H1 (cell line): Measurements from ENCODE around the gene PRMT2.

Experiments used
- ATF2 ChIP-seq: IDR thresholded peaks from 2 replicates; pipeline ENCODE4 v1.6.1; 2012; ENCODE audit warnings: low read length, inconsistent platforms
- CEBPB ChIP-seq: IDR thresholded peaks from 2 replicates; pipeline ENCODE4 v1.6.1; 2012; ENCODE audit warnings: low read depth, low read length
- CTCF ChIP-seq, 3 experiments: IDR thresholded peaks; 1 replicate in 2 of 3; 2 replicates in 1 of 3; pipeline versions ENCODE4 v1.5.1 to v1.6.1; 2011; ENCODE audit warnings: low read length in 3 of 3, mild to moderate bottlenecking in 3 of 3, inconsistent platforms in 2 of 3, low read depth in 1 of 3, moderate library complexity in 1 of 3; ENCODE audit not compliant: insufficient read depth in 1 of 3; ENCODE audit errors: control extremely low read depth in 1 of 3
- EZH2 ChIP-seq: fragments of 200-600 bp; sonication (generic); IDR thresholded peaks from 2 replicates; pipeline ENCODE4 v1.7.1; 2012; ENCODE audit warnings: low read depth, mild to moderate bottlenecking, moderate library complexity, low read length, inconsistent platforms; ENCODE audit not compliant: severe bottlenecking
- POLR2A ChIP-seq, 2 experiments: IDR thresholded peaks; 1 replicate in 1 of 2; 2 replicates in 1 of 2; pipeline ENCODE4 v1.6.1; 2011; ENCODE audit warnings: low read depth in 2 of 2, low read length in 2 of 2, mild to moderate bottlenecking in 2 of 2; ENCODE audit errors: control extremely low read depth in 1 of 2
- POLR2AphosphoS5 ChIP-seq: IDR thresholded peaks from 2 replicates; pipeline ENCODE4 v1.6.1; 2011; ENCODE audit warnings: low read depth, low read length
- RAD21 ChIP-seq, 2 experiments: IDR thresholded peaks in 1 of 2; conservative IDR thresholded peaks in 1 of 2; 2 replicates each; pipeline ENCODE4 v1.6.1; 2011; ENCODE audit warnings: low read depth in 2 of 2, low read length in 2 of 2, improper control_type of control experiment in 1 of 2, inconsistent platforms in 1 of 2, mild to moderate bottlenecking in 1 of 2, moderate library complexity in 1 of 2
- RFX5 ChIP-seq: IDR thresholded peaks from 2 replicates; pipeline ENCODE4 v1.6.1; 2011; ENCODE audit warnings: low read depth, low read length, improper control_type of control experiment, borderline replicate concordance
- SP1 ChIP-seq: IDR thresholded peaks from 2 replicates; pipeline ENCODE4 v1.6.1; 2011; ENCODE audit warnings: low read depth, low read length
- SRF ChIP-seq: IDR thresholded peaks from 2 replicates; pipeline ENCODE4 v1.6.1; 2011; ENCODE audit warnings: mild to moderate bottlenecking, low read depth, low read length, moderate library complexity
- TAF7 ChIP-seq: optimal IDR thresholded peaks from 2 replicates; pipeline ENCODE3; 2011; ENCODE audit warnings: low read depth, mild to moderate bottlenecking, inconsistent platforms, low read length, moderate library complexity, borderline replicate concordance
- ZNF274 ChIP-seq: IDR thresholded peaks from 2 replicates; pipeline ENCODE4 v1.7.0; 2012; ENCODE audit warnings: low read length, borderline replicate concordance; ENCODE audit errors: extremely low read depth
- TF ChIP-seq, protein P1 (sequence below): IDR thresholded peaks from 2 replicates; pipeline ENCODE4 v1.6.1; 2011; ENCODE audit warnings: low read depth, mild to moderate bottlenecking, low read length; ENCODE audit not compliant: insufficient read depth
- TF ChIP-seq, protein P2 (sequence below): IDR thresholded peaks from 2 replicates; pipeline ENCODE4 v1.6.1; 2012; ENCODE audit warnings: inconsistent platforms

- TF ChIP-seq CTCF (IDR thresholded peaks at IDR 0.05; ENCODE audit: control extremely low read depth in 1 of 3, insufficient read depth in 1 of 3, low read depth in 1 of 3, low read length in 3 of 3) (no peak), POLR2A (IDR thresholded peaks at IDR 0.05; ENCODE audit: control extremely low read depth in 1 of 2, low read depth in 2 of 2, low read length in 2 of 2) (no peak), RAD21 (IDR thresholded peaks at IDR 0.05 in 1 of 2, conservative IDR thresholded peaks at IDR 0.05 in 1 of 2; ENCODE audit: low read depth in 2 of 2, low read length in 2 of 2) (no peak; a peak in 1 of 4 replicates), SRF (no peak), RFX5 (no peak), EZH2 (no peak), SP1 (no peak), ATF2 (no peak), POLR2AphosphoS5 (no peak), TAF7 (no peak), CEBPB (no peak), ZNF274 (no peak)
- TF ChIP-seq, protein P1, sequence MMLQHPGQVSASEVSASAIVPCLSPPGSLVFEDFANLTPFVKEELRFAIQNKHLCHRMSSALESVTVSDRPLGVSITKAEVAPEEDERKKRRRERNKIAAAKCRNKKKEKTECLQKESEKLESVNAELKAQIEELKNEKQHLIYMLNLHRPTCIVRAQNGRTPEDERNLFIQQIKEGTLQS, result no peak
- TF ChIP-seq, protein P2, sequence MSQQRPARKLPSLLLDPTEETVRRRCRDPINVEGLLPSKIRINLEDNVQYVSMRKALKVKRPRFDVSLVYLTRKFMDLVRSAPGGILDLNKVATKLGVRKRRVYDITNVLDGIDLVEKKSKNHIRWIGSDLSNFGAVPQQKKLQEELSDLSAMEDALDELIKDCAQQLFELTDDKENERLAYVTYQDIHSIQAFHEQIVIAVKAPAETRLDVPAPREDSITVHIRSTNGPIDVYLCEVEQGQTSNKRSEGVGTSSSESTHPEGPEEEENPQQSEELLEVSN, result no peak; the same call in 1 of the 2 replicates
Measured at GRCh38 chr21:46634966-46635323, 529 bp upstream of the PRMT2 start.
